KMS-11 (cell line): ENCODE results near the gene SCN9A.

Experiments
- H2AFZ ChIP-seq: fragments of 200-600 bp; sonication (generic); 2 replicates; pipeline ENCODE4 v1.6.1; 2016; ENCODE audit warnings: antibody characterized with exemption, mixed run types, low read depth
- H3K27ac ChIP-seq: fragments of 200-600 bp; sonication (generic); 2 replicates; pipeline ENCODE4 v1.6.1; 2016; ENCODE audit warnings: mild to moderate bottlenecking, mixed run types
- H3K27me3 ChIP-seq: fragments of 200-600 bp; sonication (generic); 2 replicates; pipeline ENCODE4 v1.6.1; 2017; ENCODE audit warnings: mild to moderate bottlenecking, low read depth, mixed run types, moderate library complexity; ENCODE audit not compliant: insufficient read depth
- H3K36me3 ChIP-seq: fragments of 200-600 bp; sonication (generic); 2 replicates; pipeline ENCODE4 v1.6.1; 2017; ENCODE audit warnings: mild to moderate bottlenecking, mixed run types; ENCODE audit not compliant: insufficient read depth
- H3K4me1 ChIP-seq: fragments of 200-600 bp; sonication (generic); 2 replicates; pipeline ENCODE4 v1.6.1; 2016; ENCODE audit warnings: mild to moderate bottlenecking, low read depth, mixed run types; ENCODE audit not compliant: poor library complexity, severe bottlenecking
- H3K4me2 ChIP-seq: fragments of 200-600 bp; sonication (generic); 2 replicates; pipeline ENCODE4 v1.7.0; 2016; ENCODE audit warnings: mild to moderate bottlenecking, mixed run types
- H3K4me3 ChIP-seq: fragments of 200-600 bp; sonication (generic); IDR thresholded peaks from 2 replicates; pipeline ENCODE4 v1.6.1; 2017; ENCODE audit warnings: low read depth, low read length, mixed read lengths; ENCODE audit not compliant: insufficient read depth
- H3K79me2 ChIP-seq: fragments of 200-600 bp; sonication (generic); 2 replicates; pipeline ENCODE4 v1.6.1; 2016; ENCODE audit warnings: low read depth, mixed run types; ENCODE audit not compliant: insufficient read depth
- H3K9ac ChIP-seq: fragments of 200-600 bp; sonication (generic); 2 replicates; pipeline ENCODE4 v1.6.1; 2016; ENCODE audit warnings: mild to moderate bottlenecking, mixed run types
- H4K20me1 ChIP-seq: fragments of 200-600 bp; sonication (generic); 2 replicates; pipeline ENCODE4 v1.6.1; 2016; ENCODE audit warnings: mild to moderate bottlenecking, mixed run types; ENCODE audit not compliant: insufficient read depth
- CTCF ChIP-seq: fragments of 200-600 bp; sonication (generic); conservative IDR thresholded peaks from 2 replicates; pipeline ENCODE4 v1.6.1; 2017; ENCODE audit warnings: low read depth, mild to moderate bottlenecking, antibody characterized with exemption, low read length, moderate library complexity, mixed read lengths

SCN9A gene

GRCh38 chr2:166406374-166406773 lies 30.6 kb upstream of the SCN9A start:
- Histone ChIP-seq H3K4me3 (no peak overlapping the region), H3K9ac (no peak overlapping the region), H3K27me3 (no peaks in the 10 kb centered on the region), H3K79me2 (no peaks in the 10 kb centered on the region), H3K4me1 (no peaks in the 10 kb centered on the region), H3K27ac (no peak overlapping the region), H4K20me1 (no peaks in the 10 kb centered on the region), H3K4me2 (no peak overlapping the region), H2AFZ (no peak overlapping the region), H3K36me3 (no peaks in the 10 kb centered on the region)
- no peak for TF ChIP-seq CTCF

GRCh38 chr2:166405569-166405926 lies 29.8 kb upstream of the SCN9A start:
- no peak for TF ChIP-seq CTCF
- Histone ChIP-seq H3K4me2 (no peak overlapping the region), H3K79me2 (no peaks in the 10 kb centered on the region), H3K4me1 (no peaks in the 10 kb centered on the region), H3K9ac (no peak overlapping the region), H4K20me1 (no peaks in the 10 kb centered on the region), H2AFZ (no peak overlapping the region), H3K27me3 (no peaks in the 10 kb centered on the region), H3K27ac (no peak overlapping the region), H3K4me3 (no peak overlapping the region), H3K36me3 (no peaks in the 10 kb centered on the region)

GRCh38 chr2:166404831-166405568 lies 29.3 kb upstream of the SCN9A start:
- H3K4me2 ChIP-seq: no peak overlapping the region
- H3K9ac ChIP-seq: no peak overlapping the region
- H4K20me1 ChIP-seq: no peaks in the 10 kb centered on the region
- H2AFZ ChIP-seq: no peak overlapping the region
- H3K36me3 ChIP-seq: no peaks in the 10 kb centered on the region
- H3K27me3 ChIP-seq: no peaks in the 10 kb centered on the region
- H3K27ac ChIP-seq: no peak overlapping the region
- H3K79me2 ChIP-seq: no peaks in the 10 kb centered on the region
- H3K4me3 ChIP-seq: no peak overlapping the region
- H3K4me1 ChIP-seq: no peaks in the 10 kb centered on the region
- no peak for TF ChIP-seq CTCF

- H3K79me2 ChIP-seq: no peaks in the 10 kb centered on the region
- no peaks in the 10 kb centered on the region for H4K20me1 ChIP-seq
- H3K36me3 ChIP-seq: no peaks in the 10 kb centered on the region
- no peaks in the 10 kb centered on the region for H3K27me3 ChIP-seq
- H3K4me1 ChIP-seq: no peaks in the 10 kb centered on the region
- no peak overlapping the region for H3K4me3 ChIP-seq
- no peak overlapping the region for H3K4me2 ChIP-seq
- no peak overlapping the region for H3K9ac ChIP-seq
- no peak overlapping the region for H2AFZ ChIP-seq
- no peak overlapping the region for H3K27ac ChIP-seq
- no peak for TF ChIP-seq CTCF
Observed at GRCh38 chr2:166394245-166394644, 18.5 kb upstream of the SCN9A start.
